K562 (cell line): ENCODE measurements around the gene GJB4. TPM values are rescaled to one million over a fixed set of nuclear protein-coding genes. Genes with fewer than 3 reads are reported as not detected.

ENCODE experiments used
- ATAC-seq: fragments of 200-7000 bp; cut with Tn5 transposase; 3 replicates; pipeline ENCODE4 v1.9.1; 2020; ENCODE audit warnings: moderate library complexity
- BruUV-seq: library from RNA; stranded (reverse); fragments of 400-500 nt; replicated peaks from 2 replicates; lab custom pipeline; 2021; lab: Mats Ljungman, UMichigan
- CTCF ChIA-PET: fragments of 300-600 bp; formaldehyde crosslinking; extraction: SDS; loops from one replicate; lab custom pipeline; 2021; ENCODE audit warnings: low intra/inter-chr PET ratio; lab: Yijun Ruan, JAX
- POLR2A ChIA-PET: fragments of 300-600, 350-650 bp; sonication (Branson Sonifier 250); formaldehyde crosslinking; extraction: SDS; loops from one replicate; lab custom pipeline; 2021; ENCODE audit warnings: antibody characterized with exemption, inconsistent platforms; lab: Yijun Ruan, JAX
- DNase-seq, 4 experiments: peaks; one replicate each; pipeline versions ENCODE4 v3.0.0 to v3.0.0-alpha.2; 2011 to 2018; ENCODE audit warnings: low spot score in 3 of 4, mixed read lengths in 3 of 4; ENCODE audit errors: extremely low read depth in 1 of 4
- FAIRE-seq: peaks from 2 replicates; lab custom pipeline; 2011; peaks lifted over from hg19 to GRCh38; lab: Jason Lieb, UNC
- H2AFZ ChIP-seq: 2 replicates; pipeline ENCODE4 v1.6.0; 2011; ENCODE audit warnings: low read depth, low read length, control low read depth, inconsistent platforms
- H3K27ac ChIP-seq: fragments of 200-600 bp; 3 replicates; pipeline ENCODE4 v1.8.0; 2011; ENCODE audit warnings: low read depth, mild to moderate bottlenecking, control low read depth, inconsistent platforms, low read length, moderate library complexity, mixed read lengths; ENCODE audit errors: extremely low read depth
- H3K27me3 ChIP-seq, 2 experiments: fragments of 300-600 bp in 1 of 2; 2 replicates in 1 of 2; 3 replicates in 1 of 2; pipeline versions ENCODE4 v1.6.0 to v1.8.0; 2011; ENCODE audit warnings: inconsistent platforms in 2 of 2, low read length in 2 of 2, mild to moderate bottlenecking in 1 of 2, mixed read lengths in 1 of 2, moderate library complexity in 1 of 2; ENCODE audit not compliant: control insufficient read depth in 2 of 2, insufficient read depth in 2 of 2
- H3K36me3 ChIP-seq: fragments of 300-600 bp; 3 replicates; pipeline ENCODE4 v1.8.0; 2011; ENCODE audit warnings: mild to moderate bottlenecking, low read length, inconsistent platforms; ENCODE audit not compliant: control insufficient read depth, insufficient read depth
- H3K4me1 ChIP-seq, 2 experiments: fragments of 200-600 bp in 1 of 2; replicated peaks in 1 of 2; 2 replicates in 1 of 2; 3 replicates in 1 of 2; pipeline versions ENCODE4 v1.5.1 to v1.8.0; 2011; ENCODE audit warnings: inconsistent platforms in 2 of 2, low read length in 2 of 2, mild to moderate bottlenecking in 1 of 2, mixed read lengths in 1 of 2, moderate library complexity in 1 of 2; ENCODE audit not compliant: control insufficient read depth in 2 of 2, insufficient read depth in 2 of 2
- H3K4me2 ChIP-seq: 2 replicates; pipeline ENCODE4 v1.6.1; 2011; ENCODE audit warnings: low read length, control low read depth, inconsistent platforms, mixed read lengths; ENCODE audit not compliant: insufficient read depth
- H3K4me3 ChIP-seq: fragments of 200-600 bp; sonication (generic), shearing (Covaris generic); 2 replicates; pipeline ENCODE4 v1.5.1; 2016; ENCODE audit warnings: control low read depth, inconsistent platforms
- H3K79me2 ChIP-seq: fragments of 200-600 bp; 3 replicates; pipeline ENCODE4 v1.8.0; 2011; ENCODE audit warnings: low read length, inconsistent platforms; ENCODE audit not compliant: control insufficient read depth, insufficient read depth
- H3K9ac ChIP-seq, 2 experiments: 2 replicates each; pipeline versions ENCODE4 v1.6.0 to v1.6.1; 2011; ENCODE audit warnings: low read depth in 2 of 2, low read length in 2 of 2, control low read depth in 1 of 2, inconsistent platforms in 1 of 2, mild to moderate bottlenecking in 1 of 2, mixed read lengths in 1 of 2; ENCODE audit not compliant: insufficient read depth in 1 of 2
- H3K9me1 ChIP-seq: one replicate; pipeline ENCODE4 v1.6.0; 2011; ENCODE audit warnings: inconsistent platforms, mild to moderate bottlenecking, low read length, moderate library complexity; ENCODE audit not compliant: control insufficient read depth, insufficient read depth
- H3K9me3 ChIP-seq: replicated peaks from 2 replicates; pipeline ENCODE4 v1.5.1; 2011; ENCODE audit warnings: low read depth, low read length, inconsistent platforms; ENCODE audit not compliant: control insufficient read depth, insufficient read depth
- H4K20me1 ChIP-seq: replicated peaks from 2 replicates; pipeline ENCODE4 v1.6.1; 2011; ENCODE audit warnings: low read length, inconsistent platforms, mixed read lengths; ENCODE audit not compliant: control insufficient read depth, insufficient read depth
- CEBPZ ChIP-seq: fragments of 150-350 bp; IDR thresholded peaks from 2 replicates; pipeline ENCODE4 v1.6.1; 2014; ENCODE audit warnings: low read depth, mild to moderate bottlenecking, low read length, borderline replicate concordance
- E2F3 ChIP-seq: fragments of 250-450 bp; sonication (Bioruptor Pico); IDR thresholded peaks from 2 replicates; pipeline ENCODE4 v1.4.0; 2020; ENCODE audit warnings: mild to moderate bottlenecking
- HMG20B ChIP-seq: fragments of 250-450 bp; sonication (Bioruptor Pico); IDR thresholded peaks from 2 replicates; pipeline ENCODE4 v1.5.0; 2021; ENCODE audit warnings: mild to moderate bottlenecking
- MXD1 ChIP-seq: fragments of 250-450 bp; sonication (Bioruptor Pico); IDR thresholded peaks from 2 replicates; pipeline ENCODE4 v1.8.0; 2021; ENCODE audit warnings: borderline replicate concordance, mild to moderate bottlenecking, moderate library complexity; ENCODE audit not compliant: poor library complexity, severe bottlenecking
- MXI1 ChIP-seq: IDR thresholded peaks from 2 replicates; pipeline ENCODE4 v1.6.1; 2011; ENCODE audit warnings: low read depth, mild to moderate bottlenecking, improper control_type of control experiment, low read length
- TAF9B ChIP-seq: fragments of 450-650 bp; IDR thresholded peaks from 2 replicates; pipeline ENCODE4 v1.6.1; 2018; ENCODE audit warnings: mild to moderate bottlenecking; ENCODE audit not compliant: partially characterized antibody
- ZFP36 ChIP-seq: fragments of 150-350 bp; IDR thresholded peaks from 2 replicates; pipeline ENCODE4 v1.6.1; 2018; ENCODE audit warnings: low read length, low read depth; ENCODE audit not compliant: partially characterized antibody
- WGBS: fragments of 100-300 bp; shearing (Covaris generic); methylation state at CpG from one replicate; pipeline ENCODE4 v1.1.6; 2016; ENCODE audit warnings: low coverage, mixed read lengths; ENCODE audit not compliant: insufficient coverage; ENCODE audit errors: missing lambda C conversion rate; 5-methylcytosine and 5-hydroxymethylcytosine counted together
- in situ Hi-C: fragments of 300-500 bp; cut with MboI; formaldehyde crosslinking; loops from 4 replicates; pipeline ENCODE4 v1.15.0; 2018; ENCODE audit warnings: inconsistent platforms, mixed read lengths
- intact Hi-C: fragments of 100-400 bp; cut with micrococcal nuclease; formaldehyde crosslinking; loops from 2 replicates; pipeline ENCODE4 v1.14.2; 2022
- polyA plus RNA-seq, 8 experiments: library from polyadenylated mRNA; depleted of rRNA in 4 of 8; stranded (reverse) in 5 of 8; unstranded in 3 of 8; fragments of >200 nt; fragmentation: Nextera tagmentation in 2 of 8; fragmentation: Illumina TruSeq in 1 of 8; extraction: Ambion mirVana in 2 of 8; extraction: Trizol in 1 of 8; gene quantifications; 2 replicates each; pipeline versions ENCODE4 v1.2.1 to v1.2.3, GENCODE V29; 2011 to 2014; ENCODE audit warnings: inconsistent platforms in 1 of 8, missing spikeins in 1 of 8
- total RNA-seq, 7 experiments: library from RNA; depleted of rRNA in 6 of 7; stranded (reverse); fragments of >200 nt in 6 of 7; fragmentation: Illumina TruSeq in 2 of 7; extraction: Trizol in 2 of 7; gene quantifications; 2 replicates each; pipeline versions ENCODE4 v1.2.1 to v1.2.3, GENCODE V29; 2011 to 2021; ENCODE audit warnings: low replicate concordance in 1 of 7

GJB4 gene
- total and polyA plus RNA-seq, 9 of the 15 experiments (the other 6 are each of a cell fraction or from before 2014, with no cell fraction given), result 0.03 TPM; not detected in 8

GRCh38 chr1:34777519-34778321, 18.2 kb downstream of the GJB4 start:
- H3K4me3 ChIP-seq, result no peak overlapping the region
- H2AFZ ChIP-seq, result no peak overlapping the region
- H3K9me1 ChIP-seq, result no peaks in the 10 kb centered on the region
- H3K4me2 ChIP-seq, result no peak overlapping the region
- intact Hi-C loops (no loop called here), in situ Hi-C loops (no loop called here)
- no peaks in the 10 kb centered on the region for H3K36me3 ChIP-seq
- CTCF ChIA-PET, result no interaction called here
- 0 out of 2 replicates have a peak, but pooled peaks cover 3% of the 10 kb centered on the region for H4K20me1 ChIP-seq
- WGBS, result 4% methylated on average over 7 of the region's 10 CpGs
- H3K9ac ChIP-seq, result no peak overlapping the region
- FAIRE-seq (no peak), ATAC-seq (no peak), DNase-seq (no peak)
- no peaks in the 10 kb centered on the region for H3K79me2 ChIP-seq
- no peaks in the 10 kb centered on the region for H3K9me3 ChIP-seq
- POLR2A ChIA-PET, result no interaction called here
- no peak overlapping the region for H3K27ac ChIP-seq
- H3K4me1 ChIP-seq, result peaks cover 0 to 11% of the 10 kb centered on the region in 2 experiments; a peak in 1 of 5 replicates
- TF ChIP-seq MXI1 (no peak), E2F3 (no peak), ZFP36 (no peak), TAF9B (no peak), HMG20B (no peak)
- BruUV-seq, result no TSS peak
- H3K27me3 ChIP-seq, result peaks cover 52 to 61% of the 10 kb centered on the region in 2 experiments

GRCh38 chr1:34778381-34778780, 18.8 kb downstream of the GJB4 start:
- in situ Hi-C loops, result no loop called here
- CTCF ChIA-PET, result no interaction called here
- 0 out of 2 replicates have a peak, but pooled peaks cover 3% of the 10 kb centered on the region for H4K20me1 ChIP-seq
- BruUV-seq, result no TSS peak
- H3K9me3 ChIP-seq, result no peaks in the 10 kb centered on the region
- no peak overlapping the region for H2AFZ ChIP-seq
- H3K4me1 ChIP-seq, result peaks cover 0 to 11% of the 10 kb centered on the region in 2 experiments; a peak in 1 of 5 replicates
- FAIRE-seq (no peak), ATAC-seq (no peak), DNase-seq (no peak)
- under 1% methylated on average over 6 of the region's 6 CpGs for WGBS
- H3K36me3 ChIP-seq, result no peaks in the 10 kb centered on the region
- no peaks in the 10 kb centered on the region for H3K79me2 ChIP-seq
- H3K27me3 ChIP-seq, result peaks cover 49 to 68% of the 10 kb centered on the region in 2 experiments
- no peak overlapping the region for H3K9ac ChIP-seq
- H3K27ac ChIP-seq, result no peak overlapping the region
- H3K4me2 ChIP-seq, result no peak overlapping the region
- POLR2A ChIA-PET, result no interaction called here
- no peak overlapping the region for H3K4me3 ChIP-seq
- H3K9me1 ChIP-seq, result no peaks in the 10 kb centered on the region
- intact Hi-C loops, result no loop called here
- TF ChIP-seq CEBPZ (no peak), MXD1 (CRISPR knock-in tag) (no peak)
